ENCODE results near the gene TRPV5. TPM values are rescaled to one million over a fixed set of nuclear protein-coding genes. Genes with fewer than 3 reads are reported as not detected.

TRPV5 gene
- total RNA-seq, 4 donors from 2014 or later = not detected

DNA sequence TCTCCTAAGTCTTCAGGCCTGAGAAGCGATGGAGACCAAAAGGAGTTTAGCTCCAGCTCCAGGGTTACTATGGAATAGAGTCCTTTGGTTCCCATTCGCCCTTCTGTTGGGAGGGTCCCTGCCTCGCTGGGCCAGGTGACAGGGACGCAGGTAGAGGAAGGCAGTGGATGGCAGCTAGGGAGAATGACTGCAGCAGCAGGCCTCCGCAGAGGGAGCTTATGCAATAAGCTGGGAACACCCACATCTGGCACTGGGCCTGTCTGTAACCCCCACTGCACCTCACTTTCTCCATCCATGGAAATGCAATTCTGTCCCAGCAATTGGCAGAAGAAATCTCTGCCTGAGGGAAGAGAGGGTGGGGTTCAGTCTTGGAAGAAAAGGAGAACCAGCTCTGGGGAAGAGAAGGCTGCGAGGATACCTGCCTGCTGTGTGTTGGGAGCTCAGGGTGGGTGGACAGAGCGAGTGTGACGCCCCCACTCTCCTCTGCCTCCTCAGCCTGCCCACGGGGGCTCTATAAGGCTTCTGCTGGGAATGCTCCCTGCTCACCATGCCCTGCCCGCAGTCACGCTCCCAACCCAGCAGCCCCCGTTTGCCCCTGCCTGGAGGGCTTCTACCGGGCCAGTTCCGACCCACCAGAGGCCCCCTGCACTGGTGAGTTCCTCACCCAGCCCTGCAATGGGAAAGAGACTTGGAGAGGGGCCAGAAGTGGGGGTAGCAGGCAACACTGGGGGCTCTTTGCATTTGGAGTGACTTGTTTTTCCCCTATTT is 68.4 kb downstream of the TRPV5 start:
- TF ChIP-seq, protein P1, sequence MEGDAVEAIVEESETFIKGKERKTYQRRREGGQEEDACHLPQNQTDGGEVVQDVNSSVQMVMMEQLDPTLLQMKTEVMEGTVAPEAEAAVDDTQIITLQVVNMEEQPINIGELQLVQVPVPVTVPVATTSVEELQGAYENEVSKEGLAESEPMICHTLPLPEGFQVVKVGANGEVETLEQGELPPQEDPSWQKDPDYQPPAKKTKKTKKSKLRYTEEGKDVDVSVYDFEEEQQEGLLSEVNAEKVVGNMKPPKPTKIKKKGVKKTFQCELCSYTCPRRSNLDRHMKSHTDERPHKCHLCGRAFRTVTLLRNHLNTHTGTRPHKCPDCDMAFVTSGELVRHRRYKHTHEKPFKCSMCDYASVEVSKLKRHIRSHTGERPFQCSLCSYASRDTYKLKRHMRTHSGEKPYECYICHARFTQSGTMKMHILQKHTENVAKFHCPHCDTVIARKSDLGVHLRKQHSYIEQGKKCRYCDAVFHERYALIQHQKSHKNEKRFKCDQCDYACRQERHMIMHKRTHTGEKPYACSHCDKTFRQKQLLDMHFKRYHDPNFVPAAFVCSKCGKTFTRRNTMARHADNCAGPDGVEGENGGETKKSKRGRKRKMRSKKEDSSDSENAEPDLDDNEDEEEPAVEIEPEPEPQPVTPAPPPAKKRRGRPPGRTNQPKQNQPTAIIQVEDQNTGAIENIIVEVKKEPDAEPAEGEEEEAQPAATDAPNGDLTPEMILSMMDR (IDR thresholded peaks at IDR 0.05) = no peak
- ATAC-seq (ENCODE audit: low FRiP score) = no peak
- DNase-seq (ENCODE audit: low spot score) = no peak

DNA sequence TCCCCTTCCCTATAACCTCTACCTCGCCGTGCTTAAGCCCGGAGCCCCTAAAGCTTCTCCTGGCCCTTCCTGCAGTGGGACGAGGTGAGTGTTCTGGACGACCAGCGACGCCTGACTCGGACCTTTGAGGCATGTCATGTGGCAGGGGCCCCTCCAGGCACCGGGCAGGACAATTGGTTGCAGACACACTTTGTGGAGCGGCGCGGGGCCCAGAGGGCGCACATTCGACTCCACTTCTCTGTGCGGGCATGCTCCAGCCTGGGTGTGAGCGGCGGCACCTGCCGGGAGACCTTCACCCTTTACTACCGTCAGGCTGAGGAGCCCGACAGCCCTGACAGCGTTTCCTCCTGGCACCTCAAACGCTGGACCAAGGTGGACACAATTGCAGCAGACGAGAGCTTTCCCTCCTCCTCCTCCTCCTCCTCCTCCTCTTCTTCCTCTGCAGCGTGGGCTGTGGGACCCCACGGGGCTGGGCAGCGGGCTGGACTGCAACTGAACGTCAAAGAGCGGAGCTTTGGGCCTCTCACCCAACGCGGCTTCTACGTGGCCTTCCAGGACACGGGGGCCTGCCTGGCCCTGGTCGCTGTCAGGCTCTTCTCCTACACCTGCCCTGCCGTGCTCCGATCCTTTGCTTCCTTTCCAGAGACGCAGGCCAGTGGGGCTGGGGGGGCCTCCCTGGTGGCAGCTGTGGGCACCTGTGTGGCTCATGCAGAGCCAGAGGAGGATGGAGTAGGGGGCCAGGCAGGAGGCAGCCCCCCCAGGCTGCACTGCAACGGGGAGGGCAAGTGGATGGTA is 69.5 kb downstream of the TRPV5 start:
- TF ChIP-seq, protein P1 (IDR thresholded peaks at IDR 0.05) = no peak
- ATAC-seq (ENCODE audit: low FRiP score) (no peak), DNase-seq (ENCODE audit: low spot score) (no peak)

DNA sequence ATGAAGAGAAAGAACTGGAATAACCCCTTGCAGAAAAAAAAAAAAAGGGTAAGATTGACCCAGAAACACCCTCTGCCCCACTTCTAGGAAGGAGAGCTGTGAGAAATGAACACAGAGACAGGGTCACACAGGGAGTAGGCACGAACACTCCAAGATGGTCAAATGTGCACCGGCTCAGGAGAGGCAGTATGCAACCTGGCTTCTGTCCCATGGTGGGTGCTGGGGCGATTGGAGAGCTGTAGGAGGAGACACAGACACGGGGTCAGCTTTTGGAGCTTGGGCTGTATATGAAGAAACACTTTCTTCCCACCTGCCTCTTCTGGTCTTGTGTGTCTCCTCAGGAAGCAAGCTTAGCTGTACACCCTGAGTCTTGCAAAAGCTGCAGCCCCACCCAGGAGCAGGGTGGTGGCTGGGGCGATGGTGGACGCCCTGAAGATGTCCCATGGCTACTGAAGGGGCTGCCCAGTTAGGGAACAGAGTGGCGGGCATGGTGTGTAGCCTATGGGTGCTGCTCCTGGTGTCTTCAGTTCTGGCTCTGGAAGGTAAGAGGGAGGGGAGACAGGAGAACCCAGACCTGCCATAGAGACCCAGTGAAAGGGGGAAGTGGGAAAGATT is 70.7 kb downstream of the TRPV5 start:
- TF ChIP-seq, protein P1 (IDR thresholded peaks at IDR 0.05) = no peak
- DNase-seq (ENCODE audit: low spot score) (no peak), ATAC-seq (ENCODE audit: low FRiP score) (no peak)

DNA sequence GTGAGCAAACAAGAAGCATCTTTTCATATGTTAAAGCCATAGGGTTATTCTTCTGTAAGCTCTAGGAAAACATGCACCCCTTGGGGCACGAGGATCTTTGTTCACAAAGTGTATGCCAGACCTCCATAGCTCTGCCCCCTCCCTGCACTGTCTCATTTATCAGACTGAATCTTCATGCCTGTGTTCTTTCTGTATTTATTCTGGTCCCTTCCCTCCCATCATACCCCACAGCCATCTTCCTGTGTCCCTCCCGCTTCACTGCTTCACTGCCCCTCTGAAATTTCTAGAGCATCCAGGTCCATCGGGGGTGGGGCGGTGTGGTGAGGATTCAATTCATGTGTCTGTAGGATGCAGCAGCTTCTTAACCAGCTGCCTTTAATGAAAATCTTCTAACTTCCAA is 71.2 kb downstream of the TRPV5 start:
- TF ChIP-seq, protein P1 (IDR thresholded peaks at IDR 0.05) = no peak
- ATAC-seq (ENCODE audit: low FRiP score) (no peak), DNase-seq (ENCODE audit: low spot score) (no peak)

DNA sequence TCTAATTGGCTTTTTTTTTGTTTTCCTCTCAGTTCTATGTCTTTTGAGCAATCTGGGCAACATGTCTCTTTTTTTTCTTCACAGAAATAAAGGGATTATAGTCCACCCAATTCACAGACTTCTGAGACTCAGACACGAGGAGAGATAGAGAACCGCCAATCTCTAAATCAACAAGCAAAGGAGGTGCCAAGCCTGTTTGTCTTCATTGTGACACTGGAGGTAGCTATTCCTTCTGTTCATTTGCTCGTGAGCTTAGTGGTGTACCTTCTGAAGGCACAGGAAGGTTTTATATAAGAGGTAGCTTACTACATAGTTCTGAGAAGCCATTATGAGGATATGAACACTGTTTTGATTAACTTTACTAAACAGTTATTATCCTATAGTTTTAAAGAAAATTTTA is 72.6 kb downstream of the TRPV5 start:
- DNase-seq (ENCODE audit: low spot score) (no peak), ATAC-seq (ENCODE audit: low FRiP score) (no peak)
- TF ChIP-seq, protein P1 (IDR thresholded peaks at IDR 0.05) = no peak

DNA sequence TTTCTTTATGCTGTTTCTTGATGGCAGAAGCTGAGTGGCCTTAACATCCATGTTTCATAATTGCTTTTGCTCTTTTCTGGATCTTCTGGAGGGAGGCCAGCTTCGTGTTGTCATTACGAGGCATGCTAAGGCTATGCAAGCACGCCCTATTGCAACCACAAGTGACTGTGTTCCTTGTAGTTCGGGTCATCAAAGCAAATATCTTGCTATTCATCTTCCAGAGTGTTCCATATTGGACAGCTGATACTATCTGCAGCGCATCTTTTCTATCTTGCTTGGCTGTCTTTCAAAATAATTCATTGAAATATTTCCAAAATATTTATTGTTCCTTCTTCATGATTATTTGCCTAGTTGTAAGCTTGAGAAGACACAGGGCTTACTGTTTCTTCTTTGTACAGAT is 73.7 kb downstream of the TRPV5 start:
- no peak for DNase-seq (ENCODE audit: low spot score)
- no peak for ATAC-seq (ENCODE audit: low FRiP score)

More for the DNA sequence above, 73.7 kb downstream of the TRPV5 start:
- TF ChIP-seq, protein P1 (IDR thresholded peaks at IDR 0.05) = no peak
